ENCODE results near the gene LINC00632.

DNA sequence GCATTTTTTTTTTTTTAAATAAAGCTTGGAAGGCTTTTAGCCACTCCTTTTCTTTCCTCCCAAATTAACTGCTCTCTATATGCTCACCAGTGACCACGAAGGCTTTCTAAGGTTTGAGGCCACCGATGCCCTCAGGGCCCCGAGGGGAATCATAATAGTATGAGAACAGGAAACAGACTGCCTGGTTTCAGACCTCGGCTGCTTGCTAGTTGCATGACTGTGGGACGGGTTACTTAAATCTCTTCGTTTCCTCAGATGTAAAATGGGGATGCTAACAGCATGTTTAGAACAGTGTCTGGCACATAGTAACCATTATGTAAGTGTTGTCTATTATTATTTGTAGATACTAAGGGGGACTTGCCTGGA, 3.6 kb downstream of the LINC00632 start:
- TF ChIP-seq, protein P1, sequence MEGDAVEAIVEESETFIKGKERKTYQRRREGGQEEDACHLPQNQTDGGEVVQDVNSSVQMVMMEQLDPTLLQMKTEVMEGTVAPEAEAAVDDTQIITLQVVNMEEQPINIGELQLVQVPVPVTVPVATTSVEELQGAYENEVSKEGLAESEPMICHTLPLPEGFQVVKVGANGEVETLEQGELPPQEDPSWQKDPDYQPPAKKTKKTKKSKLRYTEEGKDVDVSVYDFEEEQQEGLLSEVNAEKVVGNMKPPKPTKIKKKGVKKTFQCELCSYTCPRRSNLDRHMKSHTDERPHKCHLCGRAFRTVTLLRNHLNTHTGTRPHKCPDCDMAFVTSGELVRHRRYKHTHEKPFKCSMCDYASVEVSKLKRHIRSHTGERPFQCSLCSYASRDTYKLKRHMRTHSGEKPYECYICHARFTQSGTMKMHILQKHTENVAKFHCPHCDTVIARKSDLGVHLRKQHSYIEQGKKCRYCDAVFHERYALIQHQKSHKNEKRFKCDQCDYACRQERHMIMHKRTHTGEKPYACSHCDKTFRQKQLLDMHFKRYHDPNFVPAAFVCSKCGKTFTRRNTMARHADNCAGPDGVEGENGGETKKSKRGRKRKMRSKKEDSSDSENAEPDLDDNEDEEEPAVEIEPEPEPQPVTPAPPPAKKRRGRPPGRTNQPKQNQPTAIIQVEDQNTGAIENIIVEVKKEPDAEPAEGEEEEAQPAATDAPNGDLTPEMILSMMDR (IDR thresholded peaks at IDR 0.05; ENCODE audit: low read depth, low read length, missing input control), result no peak
- TF ChIP-seq GABPA (IDR thresholded peaks at IDR 0.05 in 1 of 2, conservative IDR thresholded peaks at IDR 0.05 in 1 of 2), result no peak
- no peak for TF ChIP-seq RAD21 (IDR thresholded peaks at IDR 0.05)
- TF ChIP-seq, protein P2, sequence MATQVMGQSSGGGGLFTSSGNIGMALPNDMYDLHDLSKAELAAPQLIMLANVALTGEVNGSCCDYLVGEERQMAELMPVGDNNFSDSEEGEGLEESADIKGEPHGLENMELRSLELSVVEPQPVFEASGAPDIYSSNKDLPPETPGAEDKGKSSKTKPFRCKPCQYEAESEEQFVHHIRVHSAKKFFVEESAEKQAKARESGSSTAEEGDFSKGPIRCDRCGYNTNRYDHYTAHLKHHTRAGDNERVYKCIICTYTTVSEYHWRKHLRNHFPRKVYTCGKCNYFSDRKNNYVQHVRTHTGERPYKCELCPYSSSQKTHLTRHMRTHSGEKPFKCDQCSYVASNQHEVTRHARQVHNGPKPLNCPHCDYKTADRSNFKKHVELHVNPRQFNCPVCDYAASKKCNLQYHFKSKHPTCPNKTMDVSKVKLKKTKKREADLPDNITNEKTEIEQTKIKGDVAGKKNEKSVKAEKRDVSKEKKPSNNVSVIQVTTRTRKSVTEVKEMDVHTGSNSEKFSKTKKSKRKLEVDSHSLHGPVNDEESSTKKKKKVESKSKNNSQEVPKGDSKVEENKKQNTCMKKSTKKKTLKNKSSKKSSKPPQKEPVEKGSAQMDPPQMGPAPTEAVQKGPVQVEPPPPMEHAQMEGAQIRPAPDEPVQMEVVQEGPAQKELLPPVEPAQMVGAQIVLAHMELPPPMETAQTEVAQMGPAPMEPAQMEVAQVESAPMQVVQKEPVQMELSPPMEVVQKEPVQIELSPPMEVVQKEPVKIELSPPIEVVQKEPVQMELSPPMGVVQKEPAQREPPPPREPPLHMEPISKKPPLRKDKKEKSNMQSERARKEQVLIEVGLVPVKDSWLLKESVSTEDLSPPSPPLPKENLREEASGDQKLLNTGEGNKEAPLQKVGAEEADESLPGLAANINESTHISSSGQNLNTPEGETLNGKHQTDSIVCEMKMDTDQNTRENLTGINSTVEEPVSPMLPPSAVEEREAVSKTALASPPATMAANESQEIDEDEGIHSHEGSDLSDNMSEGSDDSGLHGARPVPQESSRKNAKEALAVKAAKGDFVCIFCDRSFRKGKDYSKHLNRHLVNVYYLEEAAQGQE (IDR thresholded peaks at IDR 0.05), result no peak
- TF ChIP-seq FOXA1 (IDR thresholded peaks at IDR 0.05), result no peak
- no peak for TF ChIP-seq SP1 (IDR thresholded peaks at IDR 0.05)
- TF ChIP-seq YY1 (IDR thresholded peaks at IDR 0.05), result no peak
- TF ChIP-seq, protein P3, sequence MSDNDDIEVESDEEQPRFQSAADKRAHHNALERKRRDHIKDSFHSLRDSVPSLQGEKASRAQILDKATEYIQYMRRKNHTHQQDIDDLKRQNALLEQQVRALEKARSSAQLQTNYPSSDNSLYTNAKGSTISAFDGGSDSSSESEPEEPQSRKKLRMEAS (IDR thresholded peaks at IDR 0.05), result no peak
- no peak for TF ChIP-seq HNF4G (IDR thresholded peaks at IDR 0.05)
- TF ChIP-seq, protein P4, sequence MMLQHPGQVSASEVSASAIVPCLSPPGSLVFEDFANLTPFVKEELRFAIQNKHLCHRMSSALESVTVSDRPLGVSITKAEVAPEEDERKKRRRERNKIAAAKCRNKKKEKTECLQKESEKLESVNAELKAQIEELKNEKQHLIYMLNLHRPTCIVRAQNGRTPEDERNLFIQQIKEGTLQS (IDR thresholded peaks at IDR 0.05), result no peak
- TF ChIP-seq, protein P5, sequence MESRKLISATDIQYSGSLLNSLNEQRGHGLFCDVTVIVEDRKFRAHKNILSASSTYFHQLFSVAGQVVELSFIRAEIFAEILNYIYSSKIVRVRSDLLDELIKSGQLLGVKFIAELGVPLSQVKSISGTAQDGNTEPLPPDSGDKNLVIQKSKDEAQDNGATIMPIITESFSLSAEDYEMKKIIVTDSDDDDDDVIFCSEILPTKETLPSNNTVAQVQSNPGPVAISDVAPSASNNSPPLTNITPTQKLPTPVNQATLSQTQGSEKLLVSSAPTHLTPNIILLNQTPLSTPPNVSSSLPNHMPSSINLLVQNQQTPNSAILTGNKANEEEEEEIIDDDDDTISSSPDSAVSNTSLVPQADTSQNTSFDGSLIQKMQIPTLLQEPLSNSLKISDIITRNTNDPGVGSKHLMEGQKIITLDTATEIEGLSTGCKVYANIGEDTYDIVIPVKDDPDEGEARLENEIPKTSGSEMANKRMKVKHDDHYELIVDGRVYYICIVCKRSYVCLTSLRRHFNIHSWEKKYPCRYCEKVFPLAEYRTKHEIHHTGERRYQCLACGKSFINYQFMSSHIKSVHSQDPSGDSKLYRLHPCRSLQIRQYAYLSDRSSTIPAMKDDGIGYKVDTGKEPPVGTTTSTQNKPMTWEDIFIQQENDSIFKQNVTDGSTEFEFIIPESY (IDR thresholded peaks at IDR 0.05), result no peak
- TF ChIP-seq FOXA2 (IDR thresholded peaks at IDR 0.05), result no peak
- TF ChIP-seq JUND (IDR thresholded peaks at IDR 0.05), result no peak

Data from liver (tissue), 3 donors.